Measurements from ENCODE around the gene SCGB1A1.
"Not testable (repeated sequence)": the region's sequence is repeated elsewhere in the genome, so short reads cannot be mapped to it uniquely, and the experiment has no call there.

Gene SCGB1A1

DNA sequence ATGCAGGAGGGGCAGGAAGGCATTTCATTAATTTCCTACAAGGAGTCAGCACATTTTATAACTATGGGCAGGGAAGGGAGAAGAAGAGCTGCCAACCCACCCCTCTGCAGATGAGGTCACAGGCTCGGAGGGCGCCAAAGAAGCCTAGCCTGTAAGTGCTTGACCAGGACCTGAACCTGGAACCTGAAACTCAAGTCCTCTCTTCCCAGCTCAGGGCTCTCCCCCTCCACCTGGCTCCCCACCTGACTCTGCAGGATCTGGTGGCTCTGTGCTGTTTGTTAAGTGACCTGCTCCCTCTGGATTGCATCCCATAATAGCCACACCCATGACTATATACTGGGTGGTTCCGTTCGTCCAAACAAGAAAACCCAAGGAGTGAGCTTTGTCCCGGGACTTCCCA is 27.3 kb downstream of the SCGB1A1 start:
- no peak for DNase-seq (ENCODE audit: extremely low read depth in 1 of 2, low read depth in 1 of 2)

DNA sequence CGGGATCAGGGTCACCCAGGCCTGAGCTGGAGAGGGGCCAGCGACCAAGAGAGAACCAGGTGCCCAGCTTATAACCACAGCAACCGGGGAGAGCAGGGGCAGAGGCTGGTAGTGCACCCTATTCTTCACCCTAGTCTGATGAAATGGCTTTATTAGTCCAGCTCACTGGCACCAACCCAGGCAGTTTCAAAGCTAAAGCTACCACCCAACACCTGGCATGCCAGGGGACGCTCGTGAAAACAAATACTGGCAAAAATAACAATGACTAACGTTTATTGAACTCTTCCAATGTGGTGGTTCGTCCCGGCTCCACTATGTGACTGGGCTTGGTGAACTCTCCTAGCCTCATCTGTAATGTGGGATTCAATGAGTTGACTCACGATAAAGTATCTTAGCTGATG is 30.6 kb downstream of the SCGB1A1 start:
- DNase-seq (ENCODE audit: extremely low read depth in 1 of 2, low read depth in 1 of 2), result no peak

DNA sequence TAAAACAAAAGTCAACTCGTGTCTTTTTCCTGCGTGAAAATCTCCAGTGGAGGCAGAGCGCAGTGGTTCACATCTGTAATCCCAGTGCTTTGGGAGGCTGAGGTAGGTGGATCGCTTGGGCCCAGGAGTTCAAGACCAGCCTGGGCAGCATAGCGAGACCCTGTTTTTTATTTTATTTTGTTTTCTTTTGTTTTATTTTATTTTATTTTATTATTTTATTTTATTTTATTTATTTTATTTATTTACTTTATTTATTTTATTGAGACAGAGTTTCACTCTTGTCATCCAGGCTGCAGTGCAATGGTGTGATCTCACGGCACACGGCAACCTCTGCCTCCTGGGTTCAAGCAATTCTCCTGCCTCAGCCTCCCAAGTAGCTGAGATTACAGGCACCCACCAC is 31.1 kb downstream of the SCGB1A1 start:
- not testable (repeated sequence) for DNase-seq (ENCODE audit: extremely low read depth in 1 of 2, low read depth in 1 of 2)

DNA sequence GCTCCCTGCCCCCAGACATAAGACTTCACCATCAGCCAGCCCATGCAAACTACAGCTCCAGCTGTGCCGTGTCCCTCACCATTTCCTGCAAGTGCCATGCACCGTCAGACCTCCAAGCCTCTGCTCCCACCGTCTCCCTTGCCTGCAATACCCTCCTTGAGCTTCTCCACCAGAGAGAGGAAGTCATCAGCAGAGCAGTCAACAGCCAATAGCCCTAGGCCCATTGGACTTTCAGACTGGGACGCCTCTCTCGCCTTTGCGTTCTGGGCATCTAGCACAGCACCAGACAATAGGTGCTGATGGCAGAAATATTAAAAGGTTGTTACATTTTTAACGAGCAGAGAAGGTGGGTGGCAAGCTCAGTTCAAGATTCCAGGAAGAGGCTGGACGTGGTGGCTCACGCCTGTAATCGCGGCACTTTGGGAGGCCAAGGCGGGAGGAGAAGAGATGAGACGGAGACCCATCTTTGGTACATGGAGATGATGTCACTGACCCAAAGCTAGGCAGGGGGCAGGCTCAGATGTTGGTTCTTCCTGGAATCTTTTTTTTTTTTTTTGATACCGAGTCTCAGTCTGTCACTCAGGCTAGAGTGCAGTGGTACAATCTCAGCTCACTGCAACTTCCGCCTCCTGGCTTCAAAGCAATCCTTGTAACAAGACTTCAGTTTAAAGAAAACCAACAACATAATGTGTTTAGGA is 31.9 kb downstream of the SCGB1A1 start:
- no peak for DNase-seq (ENCODE audit: extremely low read depth in 1 of 2, low read depth in 1 of 2)

DNA sequence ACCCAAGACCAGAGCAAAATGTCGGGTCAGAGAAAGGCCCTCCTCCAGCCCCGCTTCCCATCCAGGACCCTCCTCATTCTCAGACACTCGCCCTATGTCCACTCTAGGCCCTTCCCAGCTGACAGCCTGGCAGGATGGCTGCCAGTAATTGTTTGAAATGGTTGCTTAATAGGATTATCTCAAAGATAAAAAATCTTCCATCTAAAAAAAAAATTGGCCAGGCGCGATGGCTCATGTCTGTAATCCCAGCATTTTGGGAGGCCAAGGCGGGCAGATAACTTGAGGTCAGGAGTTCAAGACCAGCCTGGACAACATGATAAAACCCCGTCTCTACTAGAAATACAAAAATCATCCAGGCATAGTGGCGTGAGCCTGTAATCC is 32.4 kb downstream of the SCGB1A1 start:
- DNase-seq (ENCODE audit: extremely low read depth in 1 of 2, low read depth in 1 of 2), result no peak

DNA sequence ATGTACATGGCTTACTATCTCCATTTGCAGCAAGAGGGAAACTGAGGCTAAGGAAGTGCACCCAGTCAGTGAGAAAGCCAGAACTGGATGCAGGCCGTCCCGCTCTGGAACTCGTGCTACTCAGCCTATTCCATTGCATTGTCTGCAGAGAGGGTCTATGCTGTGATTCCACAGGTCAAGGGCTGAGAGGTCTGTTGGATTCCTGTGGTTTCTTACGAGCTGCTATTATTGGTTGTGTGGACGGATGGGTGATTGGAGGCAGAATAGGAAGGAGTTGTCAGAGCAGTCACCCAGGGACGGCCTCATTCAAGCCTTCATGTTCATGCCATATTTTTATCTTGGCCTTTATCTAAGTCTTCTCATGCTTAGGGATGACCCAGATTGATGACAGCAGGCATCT is 33.4 kb downstream of the SCGB1A1 start:
- no peak for DNase-seq (ENCODE audit: extremely low read depth in 1 of 2, low read depth in 1 of 2)

DNA sequence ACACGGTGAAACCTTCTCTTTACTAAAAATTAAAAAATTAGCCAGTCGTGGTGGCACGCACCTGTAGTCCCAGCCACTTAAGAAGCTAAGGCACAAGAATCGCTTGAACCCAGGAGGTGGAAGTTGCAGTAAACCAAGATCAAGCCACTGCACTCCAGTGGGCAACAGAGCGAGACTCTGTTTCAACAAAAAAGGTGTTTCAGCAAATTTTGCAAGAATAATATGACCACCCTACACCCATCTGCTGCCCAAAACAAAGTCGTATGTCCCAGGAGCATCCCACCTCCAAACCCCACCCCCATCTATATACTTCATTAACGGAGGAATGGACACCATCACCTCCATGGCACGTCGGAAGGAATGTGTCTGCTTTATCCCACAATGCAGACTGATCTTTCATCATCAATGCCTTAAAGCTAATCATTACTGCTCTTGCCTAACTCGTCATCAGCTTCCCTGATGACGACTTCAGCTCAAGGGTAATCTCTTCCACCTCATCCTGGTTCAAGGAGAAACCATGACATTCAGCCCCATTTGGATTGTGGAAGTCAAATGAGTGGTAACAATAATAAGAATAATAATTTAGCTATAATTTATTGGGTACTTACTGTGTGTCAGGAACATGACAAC is 34.1 kb downstream of the SCGB1A1 start:
- no peak for DNase-seq (ENCODE audit: extremely low read depth in 1 of 2, low read depth in 1 of 2)

DNA sequence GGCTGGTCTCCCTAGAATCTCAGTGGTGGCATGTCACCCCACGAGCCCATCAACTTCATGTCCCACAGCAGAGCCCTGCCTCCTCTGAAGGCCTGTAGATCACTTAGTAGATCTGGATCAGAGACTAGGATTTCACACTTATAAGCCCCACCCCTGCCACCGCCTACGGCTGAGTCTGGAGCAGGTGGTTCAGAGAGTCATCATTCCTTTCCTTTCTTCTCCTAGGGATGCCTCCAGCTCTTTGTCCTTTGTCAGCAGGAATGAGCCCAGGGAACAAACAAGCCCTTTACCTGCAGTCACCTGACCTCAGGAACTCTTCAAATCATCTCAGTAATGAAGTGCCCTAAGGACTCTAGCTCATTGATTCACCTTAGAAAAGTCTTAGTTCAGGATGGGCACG is 37.8 kb downstream of the SCGB1A1 start:
- DNase-seq (ENCODE audit: extremely low read depth in 1 of 2, low read depth in 1 of 2), result no peak

DNA sequence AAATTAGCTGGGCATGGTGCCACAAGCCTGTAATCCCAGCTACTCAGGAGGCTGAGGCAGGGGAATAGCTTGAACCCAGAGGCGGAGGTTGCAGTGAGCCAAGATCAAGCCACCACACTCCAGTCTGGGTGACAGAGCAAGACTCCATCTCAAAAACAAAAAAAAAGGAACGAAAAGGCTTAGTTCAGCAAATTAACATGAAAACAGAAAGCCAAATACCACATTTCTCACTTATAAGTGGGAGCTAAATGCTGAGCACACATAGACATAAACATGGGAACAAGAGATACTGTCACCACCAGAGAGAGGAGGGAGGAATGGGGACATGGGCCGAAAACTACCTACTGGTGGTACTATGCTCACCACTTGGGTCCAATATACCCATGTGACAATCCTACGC is 38.6 kb downstream of the SCGB1A1 start:
- DNase-seq (ENCODE audit: extremely low read depth in 1 of 2, low read depth in 1 of 2), result no peak

DNA sequence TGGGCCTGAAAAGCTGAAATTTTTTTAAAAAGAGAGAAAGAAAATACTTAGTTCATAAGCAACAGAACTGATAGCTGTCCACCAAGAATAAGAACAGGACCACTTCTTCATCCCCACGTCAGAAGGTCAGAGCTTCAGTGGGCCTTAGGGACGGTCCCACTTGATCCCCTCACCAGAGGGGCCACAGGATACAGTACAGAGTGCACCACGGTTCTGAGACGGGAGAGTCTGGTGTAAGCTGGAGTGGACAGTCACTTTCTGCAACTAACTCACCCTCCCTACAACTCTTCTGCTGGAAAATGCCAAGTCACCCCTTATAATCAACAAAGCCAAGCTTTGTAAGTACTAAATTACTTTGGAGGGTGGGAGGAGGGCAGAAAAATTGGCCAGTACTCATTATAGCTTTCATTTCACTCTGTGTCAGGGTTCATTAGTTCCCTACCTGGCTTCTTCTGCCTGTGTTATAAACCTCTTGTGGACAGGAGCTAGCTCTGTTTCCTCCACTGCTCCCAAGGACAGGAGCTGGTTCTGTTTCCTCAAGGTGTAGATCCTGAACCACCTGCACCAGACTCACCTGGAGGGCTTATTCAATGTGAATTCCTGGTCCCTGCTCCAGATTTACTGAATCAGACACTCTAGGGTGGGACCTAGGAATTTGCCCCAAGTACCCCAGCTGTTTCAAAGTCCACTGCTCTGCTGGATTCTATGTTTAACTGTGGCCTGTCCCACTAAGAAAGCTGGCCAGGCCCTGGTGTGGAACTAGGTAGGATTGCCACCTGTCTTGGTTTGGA is 39.6 kb downstream of the SCGB1A1 start:
- no peak for DNase-seq (ENCODE audit: extremely low read depth in 1 of 2, low read depth in 1 of 2)

DNA sequence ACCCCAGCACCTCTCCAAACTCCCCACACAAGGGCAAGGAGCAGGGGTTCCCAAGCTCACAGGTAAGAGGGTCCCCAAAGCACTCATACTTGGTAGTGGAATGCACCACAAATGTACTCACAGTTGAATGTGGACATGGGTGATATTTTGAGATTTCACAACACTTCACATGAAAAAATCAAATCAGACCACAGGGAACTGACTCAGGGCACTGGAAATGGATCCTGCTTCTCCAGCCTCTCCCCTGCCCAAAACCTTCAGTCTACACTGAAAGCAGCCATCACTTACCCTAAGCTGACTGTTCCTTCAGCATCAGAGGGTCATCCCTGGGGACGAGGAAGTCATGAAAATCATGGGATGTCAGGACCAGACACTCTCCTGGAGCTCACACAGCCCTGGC is 40.2 kb downstream of the SCGB1A1 start:
- no peak for DNase-seq (ENCODE audit: extremely low read depth in 1 of 2, low read depth in 1 of 2)

DNA sequence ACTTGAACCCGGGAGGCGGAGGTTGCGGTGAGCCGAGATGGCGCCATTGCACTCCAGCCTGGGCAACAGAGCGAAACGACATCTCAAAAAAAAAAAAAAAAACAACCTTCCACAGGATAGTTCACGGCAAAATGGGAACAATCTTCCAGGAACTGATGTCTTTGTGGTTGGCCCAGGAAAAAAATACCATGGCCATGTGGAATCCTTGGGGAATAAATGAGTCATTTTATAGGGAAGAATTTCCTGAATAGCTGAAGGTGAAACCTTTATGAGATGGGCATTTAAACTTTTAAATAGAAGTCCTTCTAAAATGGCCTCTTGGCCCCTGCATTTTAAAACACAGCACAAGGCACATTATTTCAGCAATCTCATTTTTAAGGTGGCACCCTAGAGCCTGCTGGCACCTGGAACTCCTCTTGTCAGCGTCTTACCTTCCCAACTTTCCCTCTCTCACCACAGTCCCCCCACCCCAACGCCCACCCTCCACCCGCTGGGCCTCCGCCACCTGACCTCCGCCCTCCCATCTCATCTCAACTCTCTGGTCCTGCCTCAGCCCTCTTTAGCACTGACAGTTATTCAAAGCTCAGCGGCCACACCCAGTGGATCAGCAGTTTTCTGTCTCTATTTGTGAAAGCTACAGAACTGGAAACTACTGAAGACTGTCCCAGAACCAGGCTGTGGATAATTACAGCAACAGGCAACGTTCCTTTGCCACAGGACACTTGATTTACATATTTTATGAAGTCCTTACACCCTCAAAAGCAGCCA is 43.1 kb downstream of the SCGB1A1 start:
- DNase-seq (ENCODE audit: extremely low read depth in 1 of 2, low read depth in 1 of 2), result no peak

DNA sequence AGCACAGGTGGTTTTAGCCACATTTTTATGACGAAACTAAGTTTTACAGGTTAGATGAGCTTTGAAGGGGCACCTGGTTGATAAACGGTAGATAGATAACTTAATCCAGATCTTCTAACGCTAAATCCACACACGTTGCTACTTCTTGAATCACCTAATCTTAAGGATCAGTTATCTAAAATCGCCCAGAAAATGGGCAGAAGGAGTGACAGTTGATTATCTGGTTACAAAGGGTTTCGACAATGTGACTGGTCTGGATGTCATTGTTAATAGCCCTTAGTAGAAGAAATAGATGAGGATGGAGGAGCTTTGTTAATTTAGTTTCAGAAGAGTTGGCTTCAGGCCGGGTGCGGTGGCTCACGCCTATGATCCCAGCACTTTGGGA is 43.7 kb downstream of the SCGB1A1 start:
- DNase-seq (ENCODE audit: extremely low read depth in 1 of 2, low read depth in 1 of 2), result no peak

DNA sequence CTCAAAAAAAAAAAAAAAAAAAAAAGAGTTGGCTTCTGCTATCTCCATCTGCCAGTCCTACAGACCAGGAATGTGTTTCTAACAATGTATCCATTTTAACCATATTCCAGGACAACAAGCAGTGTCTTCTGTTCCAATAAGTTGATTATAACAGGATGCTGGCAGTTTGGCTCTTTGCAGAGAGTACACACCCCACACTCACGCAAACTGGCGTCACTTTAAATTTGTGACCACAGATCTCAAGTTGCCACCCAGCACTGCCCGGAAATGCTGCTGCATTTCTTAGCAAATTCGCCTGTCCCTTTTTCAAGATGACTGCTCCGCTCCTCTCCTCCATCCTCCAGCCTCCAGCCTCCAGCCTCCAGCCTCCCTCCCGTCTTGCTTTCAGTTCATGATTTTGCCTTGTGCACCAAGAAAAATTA is 44.3 kb downstream of the SCGB1A1 start:
- DNase-seq (ENCODE audit: extremely low read depth in 1 of 2, low read depth in 1 of 2), result no peak

DNA sequence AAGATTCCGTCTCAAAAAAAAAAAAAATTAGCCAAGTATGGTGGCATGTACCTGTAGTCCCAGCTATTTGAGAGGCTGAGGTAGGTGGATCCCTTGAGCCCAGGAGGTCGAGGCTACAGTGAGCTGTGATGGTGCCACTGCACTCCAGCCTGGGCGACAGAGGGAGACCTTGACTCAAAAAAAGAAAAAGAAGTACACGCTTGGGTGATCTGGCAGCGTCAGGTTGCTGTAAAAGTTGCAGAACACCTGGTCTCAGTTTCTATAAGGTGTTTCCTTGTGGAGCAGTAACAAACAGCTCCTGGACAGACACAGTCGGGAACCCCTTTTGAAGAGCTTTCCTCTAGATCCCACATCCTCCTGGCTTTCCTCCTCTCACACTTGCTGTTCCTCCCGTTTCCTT is 45.8 kb downstream of the SCGB1A1 start:
- DNase-seq (ENCODE audit: extremely low read depth in 1 of 2, low read depth in 1 of 2), result no peak

DNA sequence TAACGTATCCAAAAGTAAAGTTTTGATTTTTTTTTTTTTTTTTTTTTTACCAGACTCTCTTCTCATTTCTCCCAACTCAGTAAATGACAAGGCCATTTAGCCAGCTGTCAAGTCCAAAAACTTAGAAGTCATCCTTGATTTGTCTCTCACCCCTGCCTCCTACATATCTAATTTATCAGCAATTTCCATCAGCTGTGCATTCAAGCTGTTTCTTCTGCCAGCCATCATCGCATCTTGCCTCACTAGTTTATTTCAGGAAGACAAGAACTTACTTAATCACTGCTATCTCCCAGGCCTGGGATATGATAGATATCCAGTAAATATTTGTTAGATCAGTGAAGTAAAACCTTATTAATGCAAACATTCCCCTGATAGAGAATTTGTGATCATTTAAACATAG is 47.6 kb downstream of the SCGB1A1 start:
- no peak for DNase-seq (ENCODE audit: extremely low read depth in 1 of 2, low read depth in 1 of 2)

DNA sequence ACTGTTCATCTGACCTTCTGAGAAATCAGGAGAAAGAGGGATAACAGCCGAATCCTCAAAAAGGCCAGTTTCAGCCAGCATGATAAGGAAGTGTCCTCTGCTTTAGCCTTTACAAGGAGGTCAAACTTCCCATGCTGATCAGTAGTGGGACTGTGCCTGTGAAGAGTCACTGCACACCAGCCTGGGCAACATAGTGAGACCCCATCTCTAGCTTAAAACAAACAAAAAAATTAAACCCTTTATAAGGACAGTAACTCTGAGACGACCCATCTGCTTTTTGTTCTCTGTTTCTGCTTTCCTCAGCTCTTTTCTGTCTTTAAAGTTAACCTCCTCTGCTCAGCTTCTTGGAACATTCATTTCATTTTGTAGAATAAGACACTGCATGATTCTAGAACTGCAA is 49.7 kb downstream of the SCGB1A1 start:
- DNase-seq (ENCODE audit: extremely low read depth in 1 of 2, low read depth in 1 of 2), result no peak

DNA sequence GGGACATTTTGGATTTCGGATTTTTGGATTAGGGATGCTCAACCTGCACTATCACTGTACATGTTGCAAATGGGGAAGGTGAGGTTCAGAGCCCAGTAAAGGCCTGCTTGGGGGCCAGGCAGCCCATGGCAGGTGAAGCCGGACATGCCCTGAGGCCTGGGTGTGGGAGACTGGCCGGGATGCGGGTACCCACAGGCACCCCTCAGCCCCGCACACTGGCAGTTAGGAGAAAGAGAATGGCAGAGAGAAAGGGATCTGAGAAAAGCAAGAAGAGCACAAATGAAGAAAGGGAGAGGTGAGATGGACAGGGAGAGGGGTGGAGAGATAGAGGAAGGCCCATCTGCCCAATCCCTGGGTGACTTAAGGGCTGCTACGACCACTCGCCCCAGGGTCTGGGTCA is 52.8 kb downstream of the SCGB1A1 start:
- DNase-seq (ENCODE audit: extremely low read depth in 1 of 2, low read depth in 1 of 2), result no peak

DNA sequence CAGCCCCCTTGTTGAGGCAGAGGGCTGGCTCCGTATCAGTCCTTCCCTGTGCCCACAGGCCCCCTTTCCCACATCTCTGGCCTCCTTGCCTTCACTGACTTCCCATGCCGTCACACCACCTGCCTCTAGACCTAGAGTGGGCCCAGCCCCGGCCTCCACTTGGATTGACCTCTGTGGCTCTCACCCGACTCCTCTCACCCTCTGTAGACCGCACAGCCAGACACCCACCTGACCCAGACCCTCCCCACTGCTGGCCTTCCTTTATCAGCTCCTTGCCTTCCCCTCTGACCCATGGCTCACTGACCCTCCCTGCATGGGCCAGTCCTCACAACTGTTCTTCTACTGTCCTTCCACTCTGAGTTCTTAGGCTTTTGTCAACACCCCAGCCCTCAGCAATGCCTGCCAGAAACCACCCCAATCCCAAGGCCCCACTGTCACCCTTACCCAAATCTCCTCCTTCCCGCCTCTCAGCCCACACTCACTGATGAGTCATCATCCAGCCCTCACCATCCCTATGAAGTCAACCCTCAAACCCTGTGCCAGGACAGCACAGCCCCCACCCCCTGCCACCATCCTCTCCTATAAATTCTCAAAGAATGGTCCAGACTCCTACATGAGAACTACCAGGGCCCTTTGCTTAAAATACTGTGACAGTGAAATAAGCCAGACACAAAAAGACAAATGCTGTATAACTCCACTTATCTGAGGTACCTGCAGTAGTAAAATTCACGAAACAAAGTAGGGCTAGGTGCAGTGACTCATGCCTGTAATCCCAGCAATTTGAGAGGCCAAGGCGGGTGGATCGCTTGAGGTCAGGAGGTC is 53.4 kb downstream of the SCGB1A1 start:
- no peak for DNase-seq (ENCODE audit: extremely low read depth in 1 of 2, low read depth in 1 of 2)

Data from stimulated activated CD8-positive, alpha-beta memory T cell treated with anti-CD3 and anti-CD28 coated beads, Interleukin-7, amount 100 ng/mL, for 48 hours (primary cell).